BJ (cell line): ENCODE data around the gene MRPS10. TPM values are rescaled to one million over a fixed set of nuclear protein-coding genes. Genes with fewer than 3 reads are reported as not detected.
"Not testable (repeated sequence)": the region's sequence is repeated elsewhere in the genome, so short reads cannot be mapped to it uniquely, and the experiment has no call there.

Source experiments
- CTCF ChIA-PET: fragments of 350-600 bp; formaldehyde crosslinking; extraction: SDS; loops from one replicate; lab custom pipeline; 2021; ENCODE audit warnings: antibody characterized with exemption, inconsistent platforms; lab: Yijun Ruan, JAX
- POLR2A ChIA-PET: fragments of 300-600 bp; sonication (Branson Sonifier 250); formaldehyde crosslinking; extraction: SDS; loops from one replicate; lab custom pipeline; 2021; ENCODE audit warnings: antibody characterized with exemption; lab: Charles Lee
- DNase-seq: peaks from one replicate; pipeline ENCODE4 v3.0.0-alpha.2; 2011; ENCODE audit warnings: low read depth
- H3K27me3 ChIP-seq: 2 replicates; pipeline ENCODE4 v1.6.0; 2011; ENCODE audit warnings: low read length; ENCODE audit not compliant: control insufficient read depth, insufficient read depth
- H3K36me3 ChIP-seq: 2 replicates; pipeline ENCODE4 v1.5.1; 2011; ENCODE audit warnings: low read length; ENCODE audit not compliant: control insufficient read depth, insufficient read depth
- H3K4me3 ChIP-seq: 2 replicates; pipeline ENCODE4 v1.5.1; 2011; ENCODE audit warnings: low read depth, mild to moderate bottlenecking, control low read depth, low read length
- polyA plus RNA-seq: library from polyadenylated mRNA; depleted of rRNA; stranded (reverse); fragments of >200 nt; gene quantifications from 2 replicates; pipeline ENCODE4 v1.2.3, GENCODE V29; 2011
- TF ChIP-seq, protein P1 (sequence below): IDR thresholded peaks from 2 replicates; pipeline ENCODE4 v1.5.1; 2011; ENCODE audit warnings: low read depth, mild to moderate bottlenecking, control low read depth, inconsistent platforms, low read length, moderate library complexity; ENCODE audit not compliant: insufficient read depth

MRPS10 gene
- polyA plus RNA-seq, 1 experiment = 26.4 TPM

DNA sequence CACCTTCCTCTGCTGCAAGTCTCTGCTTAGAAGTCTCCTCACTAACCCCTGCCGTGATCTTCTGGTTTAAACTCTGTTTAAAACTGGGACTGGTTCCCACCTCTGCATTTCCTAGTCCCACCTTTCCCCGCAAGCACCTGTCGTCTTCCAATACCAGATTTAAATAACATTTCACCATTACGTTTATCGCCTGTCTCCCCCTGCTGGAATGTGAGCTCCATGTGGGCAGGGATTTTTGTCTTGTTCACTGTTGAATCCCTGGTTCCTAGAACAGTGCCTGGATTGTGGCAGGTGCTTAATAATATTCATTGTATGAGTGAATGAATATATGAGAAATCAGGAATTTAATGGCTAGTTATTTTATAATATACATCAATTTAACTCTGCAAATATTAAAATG, 41.8 kb downstream of the MRPS10 start:
- ChIA-PET POLR2A (no interaction called here), CTCF (interaction anchor here (0.9 kb wide), 1 partner anchor 9 kb away, joined by 3 read pairs; no protein-coding TSS in a partner anchor)
- H3K36me3 ChIP-seq = no peaks in the 10 kb centered on the region
- no peak overlapping the region for H3K4me3 ChIP-seq
- no peaks in the 10 kb centered on the region for H3K27me3 ChIP-seq
- TF ChIP-seq, protein P1, sequence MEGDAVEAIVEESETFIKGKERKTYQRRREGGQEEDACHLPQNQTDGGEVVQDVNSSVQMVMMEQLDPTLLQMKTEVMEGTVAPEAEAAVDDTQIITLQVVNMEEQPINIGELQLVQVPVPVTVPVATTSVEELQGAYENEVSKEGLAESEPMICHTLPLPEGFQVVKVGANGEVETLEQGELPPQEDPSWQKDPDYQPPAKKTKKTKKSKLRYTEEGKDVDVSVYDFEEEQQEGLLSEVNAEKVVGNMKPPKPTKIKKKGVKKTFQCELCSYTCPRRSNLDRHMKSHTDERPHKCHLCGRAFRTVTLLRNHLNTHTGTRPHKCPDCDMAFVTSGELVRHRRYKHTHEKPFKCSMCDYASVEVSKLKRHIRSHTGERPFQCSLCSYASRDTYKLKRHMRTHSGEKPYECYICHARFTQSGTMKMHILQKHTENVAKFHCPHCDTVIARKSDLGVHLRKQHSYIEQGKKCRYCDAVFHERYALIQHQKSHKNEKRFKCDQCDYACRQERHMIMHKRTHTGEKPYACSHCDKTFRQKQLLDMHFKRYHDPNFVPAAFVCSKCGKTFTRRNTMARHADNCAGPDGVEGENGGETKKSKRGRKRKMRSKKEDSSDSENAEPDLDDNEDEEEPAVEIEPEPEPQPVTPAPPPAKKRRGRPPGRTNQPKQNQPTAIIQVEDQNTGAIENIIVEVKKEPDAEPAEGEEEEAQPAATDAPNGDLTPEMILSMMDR = peak; percentile 20; the same call in 1 of the 2 replicates
- no peak for DNase-seq

DNA sequence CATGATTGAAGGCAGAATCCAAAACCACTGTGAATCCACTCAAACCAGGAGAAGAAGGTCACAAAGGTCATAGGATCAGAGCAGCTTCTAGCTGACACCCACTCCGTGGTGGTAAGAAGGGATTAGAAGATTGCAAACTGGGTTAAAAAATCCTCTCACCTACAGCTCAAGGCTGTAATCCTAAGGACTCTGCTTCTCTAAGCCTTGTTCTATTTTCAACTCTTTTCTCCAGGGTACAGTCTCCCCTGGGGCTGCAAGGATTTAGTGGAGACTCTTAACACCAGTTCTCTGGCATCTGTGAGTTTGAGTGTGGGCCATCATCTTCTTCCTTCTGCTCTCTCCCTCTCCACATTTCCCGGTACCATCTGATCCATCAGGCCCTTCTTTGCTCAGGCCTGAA, 44.6 kb downstream of the MRPS10 start, which contains the start of gene GUCA1A:
Gene GUCA1A (plus strand): TSS at position 264 of the 400 bp plus-strand sequence. CDS start 250 bp downstream, outside the sequence.
- ChIA-PET CTCF (no interaction called here), POLR2A (no interaction called here)
- TF ChIP-seq, protein P1 = no peak
- DNase-seq = no peak
- Histone ChIP-seq H3K27me3 (0 out of 2 replicates have a peak, but pooled peaks cover 4% of the 10 kb centered on the region), H3K4me3 (no peak within 1 kb of the TSS), H3K36me3 (no peaks in the 10 kb centered on the region)

DNA sequence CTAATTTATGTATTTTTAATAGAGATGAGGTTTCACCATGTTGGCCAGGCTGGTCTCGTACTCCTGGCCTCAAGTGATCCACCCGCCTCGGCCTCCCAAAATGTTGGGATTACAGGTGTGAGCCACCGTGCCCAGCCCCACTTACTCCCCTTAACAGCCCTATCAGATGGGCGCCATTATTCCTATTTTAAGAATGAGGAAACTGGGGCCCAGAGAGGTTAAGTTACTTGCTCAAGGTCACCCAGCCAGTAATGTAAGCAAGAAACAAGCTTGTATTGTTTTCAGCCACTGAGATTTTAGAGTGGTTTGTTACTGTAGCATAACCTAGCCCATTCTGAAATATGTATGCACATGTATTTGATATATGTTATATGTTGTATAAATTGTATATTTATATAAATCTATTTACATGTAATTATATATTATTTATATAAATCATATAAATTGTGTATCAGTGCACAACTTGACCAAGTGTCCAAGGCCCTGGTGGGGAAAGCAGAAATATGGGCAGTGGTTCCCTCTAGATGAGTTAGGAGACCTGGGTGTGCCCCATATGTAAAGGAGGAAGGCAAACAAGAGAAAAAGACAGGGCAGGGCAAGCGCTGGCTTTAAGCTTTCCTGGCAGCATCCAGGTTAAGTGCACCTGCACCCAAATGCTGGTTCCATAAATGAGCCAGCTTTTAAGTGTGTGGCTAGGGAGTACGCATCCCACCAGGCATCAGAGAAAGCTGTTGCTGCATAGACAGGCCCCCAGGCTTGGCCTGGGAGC, 45.7 kb downstream of the MRPS10 start:
- no peak for DNase-seq
- H3K4me3 ChIP-seq = no peak overlapping the region
- CTCF ChIA-PET = interaction anchor here (1.6 kb wide), 1 partner anchor 43 kb away, joined by 5 read pairs; no protein-coding TSS in a partner anchor
- POLR2A ChIA-PET = no interaction called here
- no peaks in the 10 kb centered on the region for H3K36me3 ChIP-seq
- TF ChIP-seq, protein P1 = no peak
- H3K27me3 ChIP-seq = 0 out of 2 replicates have a peak, but pooled peaks cover 4% of the 10 kb centered on the region

DNA sequence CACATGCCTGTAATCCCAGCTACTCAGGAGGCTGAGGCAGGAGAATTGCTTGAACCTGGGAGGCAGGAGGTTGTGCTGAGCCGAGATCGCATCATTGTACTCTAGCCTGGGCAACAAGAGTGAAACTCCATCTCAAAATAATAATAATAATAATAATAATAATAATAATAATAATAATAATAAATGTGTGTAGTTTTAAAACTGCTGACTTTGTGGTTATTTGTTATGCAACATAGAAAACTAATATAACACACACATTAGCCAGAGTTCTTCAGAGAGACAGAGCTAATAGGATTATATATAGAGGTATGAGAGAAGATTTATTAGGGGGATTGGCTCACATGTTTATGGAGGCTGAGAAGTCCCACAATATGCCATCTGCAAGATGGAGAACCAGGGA, 47.9 kb downstream of the MRPS10 start:
- CTCF ChIA-PET = interaction anchor here (1.0 to 9.6 kb wide), 6 partner anchors 10 to 377 kb away, joined by 3 to 121 read pairs (median 10); no protein-coding TSS in a partner anchor
- H3K4me3 ChIP-seq, H3K27me3 ChIP-seq, POLR2A ChIA-PET, DNase-seq, H3K36me3 ChIP-seq: not testable (repeated sequence)

DNA sequence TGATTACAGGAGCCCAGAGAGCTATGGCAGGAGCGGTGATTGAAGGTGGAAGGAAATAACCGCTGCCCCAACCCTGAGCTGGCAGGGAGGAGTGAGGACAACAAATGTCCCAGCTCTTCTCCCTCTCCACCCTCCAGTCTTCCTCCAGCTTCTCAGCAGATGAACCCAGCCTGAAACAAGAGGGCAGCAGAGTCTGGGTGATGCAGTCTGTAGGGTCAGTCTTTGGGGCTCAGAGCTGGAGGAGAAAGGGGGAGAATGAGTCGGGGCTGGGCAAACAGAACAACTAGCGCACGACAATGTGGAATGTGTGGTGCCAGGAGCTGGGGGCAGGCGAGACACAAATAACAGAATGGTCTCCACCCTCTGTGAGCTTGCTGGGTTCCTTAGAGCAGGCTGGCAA, 49.0 kb downstream of the MRPS10 start:
- ChIA-PET POLR2A (no interaction called here), CTCF (interaction anchor here (0.6 to 9.6 kb wide), 13 partner anchors 8 to 382 kb away, joined by 3 to 121 read pairs (median 5); partner anchors contain the start of gene TOMM6)
- Histone ChIP-seq H3K36me3 (no peaks in the 10 kb centered on the region), H3K4me3 (no peak overlapping the region), H3K27me3 (0 out of 2 replicates have a peak, but pooled peaks cover 4% of the 10 kb centered on the region)
- DNase-seq = no peak
- TF ChIP-seq, protein P1 = peak; percentile 23; the same call in 1 of the 2 replicates
